Astrocyte (in vitro differentiated cells and primary cell): Measurements from ENCODE around the gene LRRN4.

Source experiments
- EZH2 ChIP-seq: IDR thresholded peaks from 2 replicates; pipeline ENCODE4 v1.6.1; 2012; ENCODE audit warnings: mild to moderate bottlenecking, low read length, inconsistent platforms; ENCODE audit not compliant: insufficient read depth
- TF ChIP-seq, protein P1 (sequence below): IDR thresholded peaks from 2 replicates; pipeline ENCODE4 v1.5.1; 2011; ENCODE audit warnings: low read depth, mild to moderate bottlenecking, inconsistent platforms, low read length, moderate library complexity; ENCODE audit not compliant: insufficient read depth

DNA sequence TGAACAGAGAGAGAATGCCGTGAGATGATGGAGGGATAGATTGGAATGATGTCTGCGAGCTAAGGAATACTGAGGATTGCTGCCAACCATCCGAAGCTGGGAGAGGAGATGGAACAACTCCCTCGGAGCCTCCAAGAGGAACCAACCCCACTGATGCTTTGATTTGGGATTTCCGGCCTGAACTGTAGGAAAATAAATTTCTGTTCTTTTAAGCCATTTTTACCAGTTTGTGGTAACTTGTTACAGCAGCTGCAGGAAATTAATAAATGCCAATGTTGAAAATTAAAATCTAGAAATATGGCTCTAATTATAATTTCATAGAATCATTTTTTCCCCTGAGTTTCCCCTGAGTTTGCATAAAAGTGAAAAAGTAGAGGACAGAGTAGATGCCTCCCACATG, 14.1 kb downstream of the LRRN4 start:
- TF ChIP-seq, protein P1, sequence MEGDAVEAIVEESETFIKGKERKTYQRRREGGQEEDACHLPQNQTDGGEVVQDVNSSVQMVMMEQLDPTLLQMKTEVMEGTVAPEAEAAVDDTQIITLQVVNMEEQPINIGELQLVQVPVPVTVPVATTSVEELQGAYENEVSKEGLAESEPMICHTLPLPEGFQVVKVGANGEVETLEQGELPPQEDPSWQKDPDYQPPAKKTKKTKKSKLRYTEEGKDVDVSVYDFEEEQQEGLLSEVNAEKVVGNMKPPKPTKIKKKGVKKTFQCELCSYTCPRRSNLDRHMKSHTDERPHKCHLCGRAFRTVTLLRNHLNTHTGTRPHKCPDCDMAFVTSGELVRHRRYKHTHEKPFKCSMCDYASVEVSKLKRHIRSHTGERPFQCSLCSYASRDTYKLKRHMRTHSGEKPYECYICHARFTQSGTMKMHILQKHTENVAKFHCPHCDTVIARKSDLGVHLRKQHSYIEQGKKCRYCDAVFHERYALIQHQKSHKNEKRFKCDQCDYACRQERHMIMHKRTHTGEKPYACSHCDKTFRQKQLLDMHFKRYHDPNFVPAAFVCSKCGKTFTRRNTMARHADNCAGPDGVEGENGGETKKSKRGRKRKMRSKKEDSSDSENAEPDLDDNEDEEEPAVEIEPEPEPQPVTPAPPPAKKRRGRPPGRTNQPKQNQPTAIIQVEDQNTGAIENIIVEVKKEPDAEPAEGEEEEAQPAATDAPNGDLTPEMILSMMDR: no peak
- no peak for TF ChIP-seq EZH2
